GM12878 (cell line): ENCODE measurements around the gene SFT2D3. TPM values are rescaled to one million over a fixed set of nuclear protein-coding genes. Genes with fewer than 3 reads are reported as not detected.

Experiments
- ATAC-seq: fragments of 200-7000 bp; cut with Tn5 transposase; 3 replicates; pipeline ENCODE4 v1.9.1; 2020; ENCODE audit warnings: mild to moderate bottlenecking, moderate library complexity
- BruUV-seq: library from RNA; stranded (reverse); fragments of 400-500 nt; replicated peaks from 2 replicates; lab custom pipeline; 2021; lab: Mats Ljungman, UMichigan
- CTCF ChIA-PET: fragments of 300-600 bp; sonication (Branson Sonifier 250); formaldehyde crosslinking; extraction: SDS; loops from one replicate; lab custom pipeline; 2021; ENCODE audit warnings: inconsistent platforms; lab: Yijun Ruan, JAX
- POLR2A ChIA-PET: fragments of 350-600 bp; formaldehyde crosslinking; extraction: SDS; loops from one replicate; lab custom pipeline; 2021; ENCODE audit warnings: inconsistent platforms; lab: Charles Lee
- RAD21 ChIA-PET: fragments of 300-600 bp; sonication (Branson Sonifier 250); formaldehyde crosslinking; loops from one replicate; lab custom pipeline; 2023; ENCODE audit warnings: antibody characterized with exemption; ENCODE audit not compliant: unreplicated experiment; lab: Charles Lee
- SMC1A ChIA-PET: fragments of 300-600 bp; sonication (Branson Sonifier 250); formaldehyde crosslinking; loops from one replicate; lab custom pipeline; 2023; ENCODE audit not compliant: unreplicated experiment, uncharacterized antibody; lab: Charles Lee
- DNase-seq: peaks from one replicate; pipeline ENCODE4 v3.0.0-alpha.2; 2011; ENCODE audit warnings: low read depth, low spot score
- FAIRE-seq: peaks from 3 replicates; lab custom pipeline; 2011; peaks lifted over from hg19 to GRCh38; lab: Jason Lieb, UNC
- H2AFZ ChIP-seq: 2 replicates; pipeline ENCODE4 v1.6.0; 2011; ENCODE audit warnings: low read depth, low read length, control low read depth; ENCODE audit not compliant: control insufficient read depth
- H3K27ac ChIP-seq: 2 replicates; pipeline ENCODE4 v1.5.1; 2011; ENCODE audit warnings: control low read depth; ENCODE audit not compliant: control insufficient read depth, insufficient read depth
- H3K27me3 ChIP-seq, 2 experiments: replicated peaks in 1 of 2; 2 replicates each; pipeline versions ENCODE4 v1.6.0 to v1.6.1; 2011; ENCODE audit warnings: low read length in 1 of 2; ENCODE audit not compliant: control insufficient read depth in 2 of 2, insufficient read depth in 2 of 2
- H3K36me3 ChIP-seq, 2 experiments: 2 replicates each; pipeline ENCODE4 v1.5.1; 2011; ENCODE audit warnings: low read length in 1 of 2; ENCODE audit not compliant: control insufficient read depth in 2 of 2, insufficient read depth in 2 of 2
- H3K4me1 ChIP-seq: 2 replicates; pipeline ENCODE4 v1.6.1; 2011; ENCODE audit warnings: mild to moderate bottlenecking, low read length, moderate library complexity, mixed read lengths; ENCODE audit not compliant: control insufficient read depth, insufficient read depth
- H3K4me2 ChIP-seq: 2 replicates; pipeline ENCODE4 v1.6.0; 2011; ENCODE audit warnings: control low read depth; ENCODE audit not compliant: control insufficient read depth, insufficient read depth
- H3K4me3 ChIP-seq: fragments of 200-600 bp; sonication (generic); 2 replicates; pipeline ENCODE4 v1.5.1; 2016
- H3K79me2 ChIP-seq: 2 replicates; pipeline ENCODE4 v1.6.0; 2011; ENCODE audit warnings: low read length; ENCODE audit not compliant: control insufficient read depth, insufficient read depth
- H3K9ac ChIP-seq: 2 replicates; pipeline ENCODE4 v1.8.0; 2011; ENCODE audit warnings: low read length, control low read depth, mixed read lengths; ENCODE audit not compliant: control insufficient read depth, insufficient read depth
- H3K9me3 ChIP-seq: replicated peaks from 3 replicates; pipeline ENCODE4 v1.5.1; 2011; ENCODE audit warnings: mild to moderate bottlenecking, low read length; ENCODE audit not compliant: control insufficient read depth, insufficient read depth
- H4K20me1 ChIP-seq: 2 replicates; pipeline ENCODE4 v1.6.0; 2011; ENCODE audit not compliant: control insufficient read depth, insufficient read depth
- BCL11A ChIP-seq: IDR thresholded peaks from 2 replicates; pipeline ENCODE4 v1.6.1; 2011; ENCODE audit warnings: low read depth, low read length
- GABPA ChIP-seq: IDR thresholded peaks from 2 replicates; pipeline ENCODE4 v1.6.1; 2014; ENCODE audit warnings: antibody characterized with exemption, low read depth, mild to moderate bottlenecking, inconsistent platforms
- HDAC2 ChIP-seq: fragments of 200-600 bp; sonication (generic); IDR thresholded peaks from 2 replicates; pipeline ENCODE4 v1.6.1; 2017
- IKZF2 ChIP-seq, 2 experiments: fragments of 450-650 bp; IDR thresholded peaks; 2 replicates each; pipeline ENCODE4 v1.6.1; 2017; ENCODE audit warnings: mild to moderate bottlenecking in 2 of 2, moderate library complexity in 2 of 2
- KDM1A ChIP-seq: fragments of 200-600 bp; sonication (generic); IDR thresholded peaks from 2 replicates; pipeline ENCODE4 v1.6.1; 2016; ENCODE audit warnings: borderline replicate concordance
- MEF2A ChIP-seq: IDR thresholded peaks from 2 replicates; pipeline ENCODE4 v1.6.1; 2011; ENCODE audit warnings: low read depth, mild to moderate bottlenecking, low read length, moderate library complexity; ENCODE audit not compliant: insufficient read depth
- NBN ChIP-seq: fragments of 450-650 bp; IDR thresholded peaks from 2 replicates; pipeline ENCODE4 v1.6.1; 2016
- NR2C1 ChIP-seq: fragments of 450-650 bp; IDR thresholded peaks from 2 replicates; pipeline ENCODE4 v1.6.1; 2017; ENCODE audit warnings: antibody characterized with exemption, mild to moderate bottlenecking, moderate library complexity
- PAX5 ChIP-seq: IDR thresholded peaks from 2 replicates; pipeline ENCODE4 v1.6.1; 2011; ENCODE audit warnings: low read depth, low read length, borderline replicate concordance
- PAX8 ChIP-seq: fragments of 450-650 bp; IDR thresholded peaks from 2 replicates; pipeline ENCODE4 v1.6.1; 2017; ENCODE audit warnings: mild to moderate bottlenecking, moderate library complexity
- POU2F2 ChIP-seq: IDR thresholded peaks from 3 replicates; pipeline ENCODE4 v1.6.1; 2011; ENCODE audit warnings: low read depth, mild to moderate bottlenecking, low read length, borderline replicate concordance
- RBBP5 ChIP-seq: fragments of 200-600 bp; sonication (generic); conservative IDR thresholded peaks from 2 replicates; pipeline ENCODE4 v1.6.1; 2016
- RELA ChIP-seq: fragments of 450-650 bp; IDR thresholded peaks from 2 replicates; pipeline ENCODE4 v1.8.0; 2014; ENCODE audit warnings: borderline replicate concordance; ENCODE audit not compliant: partially characterized antibody
- WGBS: methylation state at CpG from one replicate; pipeline ENCODE4 v1.1.6; 2016; ENCODE audit warnings: low lambda C conversion rate; ENCODE audit not compliant: insufficient replicate concordance, insufficient coverage; ENCODE audit errors: missing lambda C conversion rate; 5-methylcytosine and 5-hydroxymethylcytosine counted together
- in situ Hi-C: fragments of 300-500 bp; cut with MboI; formaldehyde crosslinking; loops from 9 replicates; pipeline ENCODE4 v1.14.3; 2018; ENCODE audit warnings: mixed read lengths
- intact Hi-C: fragments of 100-400 bp; cut with micrococcal nuclease; formaldehyde crosslinking; loops from one replicate; pipeline ENCODE4 v1.14.2; 2022; ENCODE audit not compliant: unreplicated experiment
- polyA plus RNA-seq, 11 experiments: library from polyadenylated mRNA; depleted of rRNA in 4 of 11; unstranded in 6 of 11; stranded (reverse) in 5 of 11; fragments of >200 nt; fragmentation: Nextera tagmentation in 4 of 11; fragmentation: Illumina TruSeq in 1 of 11; extraction: Ambion mirVana in 4 of 11; extraction: Trizol in 1 of 11; gene quantifications; 1 replicate in 1 of 11; 2 replicates in 10 of 11; pipeline versions ENCODE4 v1.2.1 to v1.2.3, GENCODE V29; 2011 to 2016; ENCODE audit warnings: inconsistent platforms in 2 of 11, missing spikeins in 2 of 11, low read depth in 1 of 11
- total RNA-seq, 4 experiments: library from RNA; depleted of rRNA in 3 of 4; stranded (reverse); fragments of >200 nt in 3 of 4; fragmentation: Illumina TruSeq in 1 of 4; extraction: Trizol in 1 of 4; gene quantifications; 2 replicates each; pipeline versions ENCODE4 v1.2.1 to v1.2.3, GENCODE V29; 2013 to 2021
- TF ChIP-seq, protein P1 (sequence below): fragments of 450-650 bp; IDR thresholded peaks from 2 replicates; pipeline ENCODE4 v1.6.1; 2016; ENCODE audit warnings: mild to moderate bottlenecking

The SFT2D3 gene
- total and polyA plus RNA-seq, 10 of the 15 experiments (the other 5 are each of a cell fraction or from before 2014, with no cell fraction given), result 4.2 to 8.4 (median 6.6) TPM; not detected in 4

DNA sequence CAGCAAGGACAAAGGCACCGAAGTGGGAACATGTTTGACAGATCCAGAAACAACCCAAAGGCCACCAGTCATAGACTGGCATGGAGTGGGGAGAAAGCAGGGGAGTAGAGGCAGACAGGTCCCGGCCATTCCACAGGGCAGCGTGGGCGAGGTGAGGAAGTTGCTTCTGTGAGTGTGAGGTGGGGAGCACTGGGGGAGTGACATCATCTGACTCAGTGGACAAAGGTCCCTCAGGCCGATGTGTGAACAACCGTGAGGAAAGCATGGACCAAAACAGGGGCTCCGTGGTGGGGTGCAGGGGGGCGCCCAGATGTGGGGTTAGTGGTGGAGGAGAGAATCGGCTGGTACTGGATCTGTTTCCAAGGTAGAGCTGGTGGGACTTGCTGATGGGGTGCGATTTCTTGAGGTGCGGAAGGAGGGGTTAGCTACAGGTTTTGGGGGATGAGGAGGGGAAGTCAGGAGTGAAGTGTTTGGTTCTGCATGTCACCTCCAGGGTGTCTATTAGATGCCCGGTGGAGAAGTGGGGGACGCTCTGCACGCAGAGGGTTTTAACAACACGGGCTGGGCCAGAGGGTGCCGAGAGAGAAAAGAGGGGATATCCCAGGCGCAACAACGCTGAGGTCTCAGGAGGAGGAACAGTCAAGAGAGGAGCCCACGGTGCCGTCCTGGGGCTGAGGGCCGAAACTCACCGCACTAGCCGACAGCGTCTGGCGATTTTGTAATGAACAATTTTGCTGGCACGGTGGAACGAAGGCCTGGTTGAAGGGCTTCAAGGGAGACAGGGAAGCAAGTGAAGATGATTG, 2.5 kb upstream of the SFT2D3 start:
- Histone ChIP-seq H3K79me2 (peaks cover 18% of the 10 kb centered on the region), H3K27ac (no peak overlapping the region), H3K4me3 (no peak overlapping the region), H2AFZ (no peak overlapping the region), H3K27me3 (no peaks in the 10 kb centered on the region), H3K4me2 (no peak overlapping the region), H4K20me1 (no peaks in the 10 kb centered on the region), H3K9me3 (no peaks in the 10 kb centered on the region), H3K4me1 (peaks cover 9% of the 10 kb centered on the region), H3K9ac (no peak overlapping the region), H3K36me3 (no peaks in the 10 kb centered on the region)
- BruUV-seq, result no TSS peak
- ChIA-PET CTCF (interaction anchor here (1.4 kb wide), 1 partner anchor 107 kb away, joined by 4 read pairs; no protein-coding TSS in a partner anchor), RAD21 (no interaction called here), POLR2A (no interaction called here), SMC1A (no interaction called here)
- WGBS, result 90% methylated on average over 27 of the region's 27 CpGs
- ATAC-seq, result no peak
- TF ChIP-seq HDAC2 (no peak), MEF2A (no peak), GABPA (no peak)
- no peak for DNase-seq
- intact Hi-C loops (no loop called here), in situ Hi-C loops (no loop called here)
- FAIRE-seq, result no peak

DNA sequence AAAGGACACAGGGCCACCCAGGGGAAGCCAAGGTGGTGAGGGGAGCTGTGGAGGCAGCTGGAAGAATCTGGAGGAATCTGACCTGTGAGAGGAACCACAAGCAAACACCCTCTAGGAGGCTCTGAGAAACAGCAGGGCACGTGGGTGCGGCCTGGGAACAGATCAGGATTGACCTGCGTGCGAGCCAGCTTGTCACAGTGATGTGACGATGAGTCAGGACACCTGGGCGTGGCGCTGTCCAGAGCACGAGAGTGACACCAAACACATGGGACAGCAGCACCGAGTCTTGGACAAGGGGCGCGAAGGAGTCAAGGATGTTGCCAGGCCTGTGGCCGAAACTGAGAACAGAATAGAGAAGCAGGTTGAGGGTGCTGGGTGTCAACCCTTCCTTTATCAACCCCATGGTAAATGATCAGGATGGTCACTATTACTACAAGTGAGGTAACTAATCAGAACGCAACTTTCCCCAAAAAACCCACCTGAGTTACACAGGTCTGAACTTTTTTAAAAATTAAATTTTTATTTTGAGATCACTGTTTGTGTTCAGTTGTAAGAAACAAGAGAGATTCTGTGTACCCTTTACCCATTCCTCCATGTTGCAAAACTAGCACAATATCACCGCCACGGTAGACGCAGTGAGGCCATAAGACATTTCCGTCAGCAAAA, 637 bp upstream of the SFT2D3 start:
- ChIA-PET RAD21 (interaction anchor here (0.6 to 5.7 kb wide), 6 partner anchors 34 to 111 kb away, joined by 3 to 53 read pairs (median 15); partner anchors contain the start of gene WDR33), CTCF (interaction anchor here (0.7 kb wide), 1 partner anchor 48 kb away, joined by 3 read pairs; no protein-coding TSS in a partner anchor), POLR2A (interaction anchor here (0.6 to 1.8 kb wide), 5 partner anchors 34 to 312 kb away, joined by 3 to 8 read pairs (median 3); no protein-coding TSS in a partner anchor), SMC1A (interaction anchor here (0.6 to 1.5 kb wide), 4 partner anchors 34 to 290 kb away, joined by 3 read pairs; no protein-coding TSS in a partner anchor)
- TSS peak; percentile 85 for BruUV-seq
- peaks cover 9% of the 10 kb centered on the region for H3K4me1 ChIP-seq
- peak overlapping the region; percentile 96 for H3K9ac ChIP-seq
- H3K27me3 ChIP-seq, result no peaks in the 10 kb centered on the region
- intact Hi-C loops, result loop anchor here (1.0 to 5.0 kb wide), 8 partner anchors 42 to 391 kb away; partner anchors contain the start of genes IWS1, POLR2D, SAP130 and UGGT1
- ATAC-seq (peak; percentile 87), FAIRE-seq (peak; percentile 99), DNase-seq (peak; percentile 93)
- H3K9me3 ChIP-seq, result no peaks in the 10 kb centered on the region
- H3K79me2 ChIP-seq, result peaks cover 21% of the 10 kb centered on the region
- H3K4me3 ChIP-seq, result peak overlapping the region; percentile 71
- H3K27ac ChIP-seq, result peak overlapping the region; percentile 99
- peaks cover 0 to 1% of the 10 kb centered on the region in 2 experiments; a peak in 1 of 4 replicates for H3K36me3 ChIP-seq
- no peaks in the 10 kb centered on the region for H4K20me1 ChIP-seq
- peak overlapping the region; percentile 67 for H2AFZ ChIP-seq
- 1% methylated on average over 17 of the region's 17 CpGs for WGBS
- in situ Hi-C loops, result no loop called here
- peak overlapping the region; percentile 93 for H3K4me2 ChIP-seq
- peak; percentile 92 to 95 for TF ChIP-seq IKZF2 (IDR thresholded peaks at IDR 0.05)
- TF ChIP-seq NR2C1, result no peak
- TF ChIP-seq, protein P1, sequence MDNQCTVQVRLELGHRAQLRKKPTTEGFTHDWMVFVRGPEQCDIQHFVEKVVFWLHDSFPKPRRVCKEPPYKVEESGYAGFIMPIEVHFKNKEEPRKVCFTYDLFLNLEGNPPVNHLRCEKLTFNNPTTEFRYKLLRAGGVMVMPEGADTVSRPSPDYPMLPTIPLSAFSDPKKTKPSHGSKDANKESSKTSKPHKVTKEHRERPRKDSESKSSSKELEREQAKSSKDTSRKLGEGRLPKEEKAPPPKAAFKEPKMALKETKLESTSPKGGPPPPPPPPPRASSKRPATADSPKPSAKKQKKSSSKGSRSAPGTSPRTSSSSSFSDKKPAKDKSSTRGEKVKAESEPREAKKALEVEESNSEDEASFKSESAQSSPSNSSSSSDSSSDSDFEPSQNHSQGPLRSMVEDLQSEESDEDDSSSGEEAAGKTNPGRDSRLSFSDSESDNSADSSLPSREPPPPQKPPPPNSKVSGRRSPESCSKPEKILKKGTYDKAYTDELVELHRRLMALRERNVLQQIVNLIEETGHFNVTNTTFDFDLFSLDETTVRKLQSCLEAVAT, result no peak; the same call in 1 of the 2 replicates
- TF ChIP-seq PAX8, result 0 out of 2 replicates have a peak, but pooled peaks have one; percentile 42
- TF ChIP-seq BCL11A, result peak; percentile 80
- peak; percentile 72; the same call in 1 of the 3 replicates for TF ChIP-seq POU2F2
- peak; percentile 73; the same call in 1 of the 2 replicates for TF ChIP-seq NBN
- TF ChIP-seq HDAC2, result no peak
- peak; percentile 70; the same call in 1 of the 2 replicates for TF ChIP-seq PAX5
- no peak for TF ChIP-seq RBBP5
- no peak for TF ChIP-seq KDM1A
- TF ChIP-seq RELA, result no peak
